GM19328 (cell line): ENCODE measurements around the gene PRR5.

Source experiments
- ATAC-seq: cut with Tn5 transposase; IDR thresholded peaks from one replicate; pipeline ENCODE4 v1.9.1; 2021; ENCODE audit warnings: mild to moderate bottlenecking, moderate library complexity; ENCODE audit not compliant: unreplicated experiment

PRR5 gene

DNA sequence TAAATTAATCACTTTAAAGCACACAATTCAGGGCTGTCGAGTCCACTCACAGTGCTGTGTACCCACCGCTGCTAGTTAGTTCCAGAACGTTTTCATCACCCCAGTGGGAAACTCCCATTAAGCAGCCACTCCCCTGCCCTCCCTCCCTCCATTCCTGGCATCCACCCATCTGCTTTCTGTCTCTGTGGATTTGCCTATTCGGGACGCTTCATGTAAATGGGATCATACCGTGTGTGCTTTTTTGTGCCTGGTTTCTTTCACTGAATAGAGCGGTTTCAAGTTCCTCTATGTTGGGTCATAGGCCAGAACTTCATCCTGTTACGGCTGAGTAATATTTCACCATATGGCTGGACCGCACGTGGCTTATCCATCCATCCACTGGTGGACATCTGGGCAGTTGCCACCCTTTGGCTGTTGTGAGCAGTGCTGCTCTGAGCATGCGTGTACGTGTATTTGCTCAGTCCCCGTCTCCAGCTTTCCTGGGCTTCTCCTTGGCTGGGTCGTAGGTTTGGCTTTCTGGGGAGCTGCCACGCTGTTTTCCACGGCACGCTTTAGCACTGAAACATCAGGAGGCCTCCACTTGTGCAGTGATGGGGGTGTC is 80.5 kb downstream of the PRR5 start:
- no peak for ATAC-seq

DNA sequence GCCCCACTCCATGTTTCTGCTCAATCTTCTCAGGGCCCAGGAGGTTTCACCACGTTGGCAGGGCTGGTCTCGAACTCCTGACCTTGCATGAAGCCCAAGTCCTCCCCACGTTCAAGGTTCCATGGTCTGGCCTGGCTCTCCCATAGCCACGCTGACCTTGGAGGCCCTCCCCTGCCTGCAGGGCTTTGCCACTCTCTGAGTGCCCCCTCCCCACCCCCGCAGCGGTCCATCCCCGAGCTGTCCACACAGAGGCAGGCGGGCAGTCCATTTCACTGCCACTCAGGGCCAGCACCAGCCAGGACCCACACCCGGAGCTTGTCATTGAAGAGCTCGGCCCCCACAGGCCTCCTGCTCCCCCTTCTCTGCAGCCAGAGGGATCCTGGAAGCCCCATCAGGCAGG is 81.1 kb downstream of the PRR5 start:
- no peak for ATAC-seq

DNA sequence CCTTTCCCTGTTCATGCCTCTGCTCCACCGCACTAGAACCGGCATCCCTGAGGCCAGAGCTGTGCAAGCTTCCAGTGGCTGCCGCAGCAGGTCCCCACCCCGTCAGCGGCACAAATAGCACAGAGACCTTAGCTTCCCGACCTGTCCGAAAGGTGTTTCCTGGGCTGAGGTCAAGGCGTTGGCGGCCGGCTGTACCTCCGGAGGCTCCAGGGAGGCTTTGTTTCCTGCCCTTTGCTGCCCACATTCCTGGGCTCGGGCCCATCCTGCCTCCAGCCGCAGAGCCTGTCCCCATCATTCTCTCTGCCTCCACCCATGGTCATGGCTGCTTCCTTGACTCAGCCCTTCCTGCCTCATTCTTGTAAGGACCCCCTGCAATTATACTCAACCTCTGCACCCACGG is 81.6 kb downstream of the PRR5 start:
- no peak for ATAC-seq

DNA sequence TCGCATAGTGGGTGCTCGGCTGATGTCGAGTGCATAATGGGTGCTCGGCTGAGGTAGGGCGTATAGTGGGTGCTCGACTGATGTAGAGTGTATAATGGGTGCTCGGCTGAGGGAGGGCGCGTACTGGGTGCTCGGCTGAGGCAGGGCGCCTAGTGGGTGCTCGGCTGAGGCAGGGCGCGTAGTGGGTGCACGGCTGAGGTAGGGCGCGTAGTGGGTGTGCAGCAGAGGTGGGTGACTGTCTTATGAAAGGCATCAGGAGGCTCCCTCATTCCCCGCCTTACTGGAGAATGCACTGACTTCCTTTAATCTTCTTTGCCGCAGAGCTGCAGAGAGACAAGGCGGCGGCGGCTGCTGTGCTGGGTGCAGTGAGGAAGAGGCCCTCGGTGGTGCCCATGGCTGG is 84.1 kb downstream of the PRR5 start:
- no peak for ATAC-seq

DNA sequence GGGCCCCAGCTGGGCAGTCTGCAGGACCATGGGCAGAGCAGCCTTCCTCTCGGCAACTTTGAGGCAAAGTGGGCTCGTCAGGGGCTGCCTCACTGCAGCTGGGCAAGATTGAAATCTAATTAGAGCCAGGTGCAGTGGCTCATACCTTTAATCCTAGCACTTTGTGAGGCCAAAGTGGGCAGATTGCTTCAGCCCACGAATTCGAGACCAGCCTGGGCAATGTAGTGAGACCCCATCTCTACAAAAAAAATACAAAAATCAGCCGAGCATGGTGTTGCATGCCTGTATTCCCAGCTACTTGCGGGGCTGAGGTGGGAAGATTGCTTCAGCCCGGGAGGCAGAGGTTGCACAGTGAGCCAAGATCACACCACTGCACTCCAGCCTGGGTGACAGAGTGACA is 84.6 kb downstream of the PRR5 start:
- no peak for ATAC-seq
